Ovary (tissue), 9 donors: ENCODE measurements around the gene MPRIP. TPM values are rescaled to one million over a fixed set of nuclear protein-coding genes. Genes with fewer than 3 reads are reported as not detected.

Experiments used
- DNase-seq, 5 donors: peaks; one replicate each; pipeline ENCODE4 v3.0.0-alpha.2; 2019 to 2020
- H3K27ac ChIP-seq, 2 donors: fragments of 200-600 bp; one replicate each; pipeline versions ENCODE4 v1.5.1 to v1.8.0; 2019 to 2022
- H3K27me3 ChIP-seq: fragments of 200-600 bp; one replicate; pipeline ENCODE4 v1.8.0; 2022
- H3K36me3 ChIP-seq: fragments of 200-600 bp; sonication (generic); one replicate; pipeline ENCODE4 v1.5.1; 2019
- H3K4me1 ChIP-seq: one replicate; pipeline ENCODE4 v1.8.1; 2013; ENCODE audit warnings: mild to moderate bottlenecking, moderate library complexity; ENCODE audit not compliant: insufficient read depth
- H3K4me3 ChIP-seq: fragments of 200-600 bp; sonication (generic); one replicate; pipeline ENCODE4 v1.5.1; 2017
- H3K9me3 ChIP-seq, 2 donors: fragments of 200-600 bp in 1 of 2; sonication (generic) in 1 of 2; one replicate each; pipeline versions ENCODE4 v1.5.1 to v1.8.1; 2013 to 2019; ENCODE audit warnings: mild to moderate bottlenecking in 1 of 2, moderate library complexity in 1 of 2
- EP300 ChIP-seq: sonication (generic); formaldehyde crosslinking; IDR thresholded peaks from one replicate; pipeline ENCODE4 v1.6.1; 2017; ENCODE audit warnings: antibody characterized with exemption
- POLR2A ChIP-seq: fragments of 450-650 bp; IDR thresholded peaks from one replicate; pipeline ENCODE4 v1.6.1; 2017; ENCODE audit warnings: antibody characterized with exemption, mild to moderate bottlenecking, moderate library complexity
- WGBS, 3 donors: extraction: QIAGEN DNeasy Blood & Tissue Kit in 1 of 3; methylation state at CpG; one replicate each; pipeline versions ENCODE4 v1.1.5 to v1.1.7; 2013 to 2017; 5-methylcytosine and 5-hydroxymethylcytosine counted together
- intact Hi-C, 4 donors: fragments of 100-400 bp; cut with DNase I; formaldehyde crosslinking; loops; one replicate each; pipeline versions ENCODE4 v1.11.0 to v1.15.1; 2022 to 2023
- polyA plus RNA-seq, 2 donors: library from polyadenylated mRNA; stranded (reverse); fragments of 200-250 nt in 1 of 2; fragments of 350-450 nt in 1 of 2; fragmentation: Illumina TruSeq in 1 of 2; extraction: RNeasy Lipid Tissue Mini Kit (QIAGEN cat#74804) in 1 of 2; gene quantifications; one replicate each; pipeline ENCODE4 v1.2.3, GENCODE V29; 2013 to 2014
- total RNA-seq, 7 donors: library from RNA; depleted of rRNA in 2 of 7; stranded (reverse); fragments of >200 nt in 2 of 7; fragmentation: NEBNext Ultra II Directional in 3 of 7; extraction: Animal tissue kit (Norgen Biotek cat#: 25700) in 3 of 7; gene quantifications; one replicate each; pipeline versions ENCODE4 v1.1.0 to v1.2.4, GENCODE V29; 2016 to 2023
- TF ChIP-seq, protein P1 (sequence below), 3 donors: fragments of 450-650 bp in 2 of 3; fragments of 200-600 bp in 1 of 3; IDR thresholded peaks; one replicate each; pipeline versions ENCODE4 v1.5.1 to v1.8.0; 2016 to 2022; ENCODE audit warnings: antibody characterized with exemption in 3 of 3, mild to moderate bottlenecking in 1 of 3
- donor health status: DM: no; HTN: no; CAD: no; lungs with moderate emphysema.
- donor health status: DM: no; HTN: no; CAD: no.
- donor health status: Bipolar disorder and iron deficiency.
- donor health status: DM: yes; HTN: yes; CAD: no.
- donor health status: DM: no; HTN: no; CAD: no.
- donor health status: DM: yes; HTN: yes; CAD: no.

Gene MPRIP
- total and polyA plus RNA-seq, 9 donors: 72.3 to 256 (median 202) TPM

DNA sequence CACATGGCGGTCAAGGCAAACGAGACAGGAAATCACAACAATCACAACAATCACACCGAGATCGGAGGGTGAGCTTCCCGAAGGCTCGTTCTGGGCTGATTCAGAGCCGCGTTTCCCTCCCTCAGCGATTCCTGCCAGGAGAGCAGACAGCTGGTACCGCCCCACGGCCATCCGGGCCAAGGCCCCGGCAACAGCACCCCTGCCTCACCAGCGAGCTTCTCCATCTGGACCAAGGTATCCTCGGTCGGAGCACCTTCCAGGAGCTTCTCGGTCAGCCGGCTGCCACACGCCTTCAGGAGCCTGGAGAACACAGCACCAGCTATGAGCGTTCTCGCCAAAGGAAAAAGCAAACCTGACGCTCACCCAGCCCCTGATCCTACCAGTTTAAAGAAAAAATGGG lies 179.1 kb downstream of the MPRIP start:
- H3K36me3 ChIP-seq: no peaks in the 10 kb centered on the region

DNA sequence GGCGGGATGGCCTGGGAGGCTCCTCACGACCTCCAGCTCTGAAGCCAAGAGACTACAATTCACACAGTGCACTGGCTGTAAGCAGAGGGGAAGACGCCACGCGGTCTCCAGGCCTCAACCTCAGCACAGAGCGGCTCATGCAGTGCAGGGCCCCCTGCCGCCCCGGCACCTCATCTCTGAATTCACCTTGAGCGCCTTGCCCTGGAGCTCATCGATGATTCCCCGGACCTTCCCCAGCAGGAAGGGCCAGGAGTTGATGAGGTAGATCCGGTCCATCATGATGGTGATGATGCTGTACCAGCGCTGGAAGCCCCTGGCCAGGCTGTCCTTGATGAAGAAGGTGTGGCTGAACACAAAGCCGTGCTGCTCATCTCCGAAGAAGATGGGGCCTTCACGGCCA lies 181.5 kb downstream of the MPRIP start:
- H3K36me3 ChIP-seq: no peaks in the 10 kb centered on the region

More for the DNA sequence above, 179.1 kb downstream of the MPRIP start:
- no peaks in the 10 kb centered on the region for H3K4me1 ChIP-seq
- intact Hi-C loops: no loop called here
- DNase-seq: no peak
- 85 to 86% (median 86%) methylated on average over 22 of the region's 22 CpGs for WGBS, 3 donors
- TF ChIP-seq POLR2A: no peak
- TF ChIP-seq, protein P1, sequence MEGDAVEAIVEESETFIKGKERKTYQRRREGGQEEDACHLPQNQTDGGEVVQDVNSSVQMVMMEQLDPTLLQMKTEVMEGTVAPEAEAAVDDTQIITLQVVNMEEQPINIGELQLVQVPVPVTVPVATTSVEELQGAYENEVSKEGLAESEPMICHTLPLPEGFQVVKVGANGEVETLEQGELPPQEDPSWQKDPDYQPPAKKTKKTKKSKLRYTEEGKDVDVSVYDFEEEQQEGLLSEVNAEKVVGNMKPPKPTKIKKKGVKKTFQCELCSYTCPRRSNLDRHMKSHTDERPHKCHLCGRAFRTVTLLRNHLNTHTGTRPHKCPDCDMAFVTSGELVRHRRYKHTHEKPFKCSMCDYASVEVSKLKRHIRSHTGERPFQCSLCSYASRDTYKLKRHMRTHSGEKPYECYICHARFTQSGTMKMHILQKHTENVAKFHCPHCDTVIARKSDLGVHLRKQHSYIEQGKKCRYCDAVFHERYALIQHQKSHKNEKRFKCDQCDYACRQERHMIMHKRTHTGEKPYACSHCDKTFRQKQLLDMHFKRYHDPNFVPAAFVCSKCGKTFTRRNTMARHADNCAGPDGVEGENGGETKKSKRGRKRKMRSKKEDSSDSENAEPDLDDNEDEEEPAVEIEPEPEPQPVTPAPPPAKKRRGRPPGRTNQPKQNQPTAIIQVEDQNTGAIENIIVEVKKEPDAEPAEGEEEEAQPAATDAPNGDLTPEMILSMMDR (IDR thresholded peaks at IDR 0.05): no peak
- no peak for TF ChIP-seq EP300
- no peaks in the 10 kb centered on the region for H3K9me3 ChIP-seq
- H3K27me3 ChIP-seq: no peaks in the 10 kb centered on the region
- no peak overlapping the region for H3K4me3 ChIP-seq
- H3K27ac ChIP-seq: no peak overlapping the region

DNA sequence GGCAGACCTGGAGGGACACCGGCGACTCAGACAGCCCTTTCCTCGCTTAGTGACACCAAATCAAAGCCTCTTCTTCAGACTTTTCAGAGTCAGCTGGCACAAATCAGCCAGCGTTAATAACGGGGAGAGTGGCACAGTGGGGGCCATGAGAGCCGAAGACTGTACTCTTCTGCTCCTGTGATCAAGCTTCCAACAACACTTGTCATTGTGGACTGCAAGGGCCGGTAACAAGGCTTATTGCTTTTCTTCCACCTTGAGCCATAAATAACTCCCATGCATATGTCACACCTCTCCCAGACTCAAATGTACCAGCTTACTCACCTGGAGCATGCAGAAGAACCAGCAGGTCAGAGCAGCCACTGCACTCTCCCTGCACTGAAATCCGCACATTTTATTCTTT lies 181.9 kb downstream of the MPRIP start:
- Histone ChIP-seq H3K27me3 (no peaks in the 10 kb centered on the region), H3K4me1 (no peaks in the 10 kb centered on the region), H3K4me3 (no peak overlapping the region), H3K36me3 (no peaks in the 10 kb centered on the region), H3K27ac (no peak overlapping the region), H3K9me3 (no peaks in the 10 kb centered on the region)
- 77 to 90% (median 87%) methylated on average over 8 of the region's 8 CpGs for WGBS, 3 donors
- no peak for TF ChIP-seq EP300
- TF ChIP-seq, protein P1 (IDR thresholded peaks at IDR 0.05): no peak
- no peak for TF ChIP-seq POLR2A
- peak in 1 of 5 donors; percentile 17 for DNase-seq
- intact Hi-C loops: no loop called here

More for the DNA sequence above, 181.5 kb downstream of the MPRIP start:
- intact Hi-C loops: no loop called here
- H3K4me1 ChIP-seq: no peaks in the 10 kb centered on the region
- no peak for DNase-seq
- TF ChIP-seq, protein P1 (IDR thresholded peaks at IDR 0.05): no peak
- TF ChIP-seq EP300 (no peak), POLR2A (no peak)
- no peaks in the 10 kb centered on the region for H3K27me3 ChIP-seq
- no peaks in the 10 kb centered on the region for H3K9me3 ChIP-seq
- H3K27ac ChIP-seq: no peak overlapping the region
- no peak overlapping the region for H3K4me3 ChIP-seq
- WGBS, 3 donors: 91 to 95% (median 93%) methylated on average over 15 to 16 of the region's 16 CpGs

DNA sequence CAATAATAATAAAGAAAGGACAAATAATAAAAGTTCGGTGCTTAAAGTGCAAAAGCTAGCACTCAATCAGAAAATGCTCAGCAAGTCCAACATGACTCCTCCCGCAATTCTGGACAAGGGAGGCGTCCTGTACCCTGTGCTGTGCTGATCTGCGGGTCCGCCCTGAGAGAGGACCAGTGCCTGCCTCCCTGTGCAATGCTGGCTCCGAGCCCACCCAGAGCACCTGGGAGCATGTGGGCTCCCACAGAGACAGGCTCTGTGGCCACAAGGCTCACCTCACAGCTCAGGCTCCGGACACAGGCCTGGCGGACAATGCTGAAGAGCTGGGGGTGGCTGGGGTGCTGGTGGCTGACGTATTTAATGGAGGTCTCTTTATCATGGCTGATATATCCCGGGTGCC lies 183.6 kb downstream of the MPRIP start:
- H3K27ac ChIP-seq: no peak overlapping the region
- TF ChIP-seq EP300 (no peak), POLR2A (no peak)
- TF ChIP-seq, protein P1 (IDR thresholded peaks at IDR 0.05): no peak
- 88 to 93% (median 89%) methylated on average over 10 of the region's 10 CpGs for WGBS, 3 donors
- intact Hi-C loops: no loop called here
- H3K36me3 ChIP-seq: no peaks in the 10 kb centered on the region
- no peak overlapping the region for H3K4me3 ChIP-seq
- H3K4me1 ChIP-seq: no peaks in the 10 kb centered on the region
- no peaks in the 10 kb centered on the region for H3K27me3 ChIP-seq
- H3K9me3 ChIP-seq: no peaks in the 10 kb centered on the region
- DNase-seq: no peak
